NCI-H2171 treated with DMSO at 0.1 percent for 48 hours (cell line): ENCODE results near the gene MAP3K5.

Experiments used
- DNase-seq: peaks from one replicate; lab custom pipeline; 2025; lab: John Stamatoyannopoulos, UW

Gene MAP3K5

GRCh38 chr6:136683209-136683941 lies 108.9 kb downstream of the MAP3K5 start:
- no peak for DNase-seq

- DNase-seq = no peak
These were observed 110.0 kb downstream of the MAP3K5 start for GRCh38 chr6:136682292-136682691.

- DNase-seq = no peak
These were observed 114.5 kb downstream of the MAP3K5 start for GRCh38 chr6:136677822-136678221.

GRCh38 chr6:136677344-136677743 lies 114.9 kb downstream of the MAP3K5 start:
- DNase-seq = no peak

GRCh38 chr6:136676075-136676474 lies 116.2 kb downstream of the MAP3K5 start:
- DNase-seq = no peak

- DNase-seq = no peak
These were observed 118.7 kb downstream of the MAP3K5 start for GRCh38 chr6:136673571-136673970.

- no peak for DNase-seq
These were observed 120.1 kb downstream of the MAP3K5 start for GRCh38 chr6:136672144-136672543.

GRCh38 chr6:136669299-136669699 lies 123.0 kb downstream of the MAP3K5 start:
- no peak for DNase-seq

- DNase-seq = no peak
These were observed 123.7 kb downstream of the MAP3K5 start for GRCh38 chr6:136668571-136668970.

- no peak for DNase-seq
These were observed 126.2 kb downstream of the MAP3K5 start for GRCh38 chr6:136666041-136666440.

GRCh38 chr6:136662347-136663237 lies 129.7 kb downstream of the MAP3K5 start:
- no peak for DNase-seq

- no peak for DNase-seq
These were observed 131.6 kb downstream of the MAP3K5 start for GRCh38 chr6:136660727-136661126.

- no peak for DNase-seq
These were observed 132.2 kb downstream of the MAP3K5 start for GRCh38 chr6:136659991-136660499.

- no peak for DNase-seq
These were observed 133.6 kb downstream of the MAP3K5 start for GRCh38 chr6:136658711-136659110.

- no peak for DNase-seq
These were observed 134.6 kb downstream of the MAP3K5 start for GRCh38 chr6:136657666-136658065.

- DNase-seq = no peak
These were observed 136.2 kb downstream of the MAP3K5 start for GRCh38 chr6:136656121-136656520.

- DNase-seq = no peak
These were observed 136.8 kb downstream of the MAP3K5 start for GRCh38 chr6:136655239-136656014.

- DNase-seq = no peak
These were observed 138.2 kb downstream of the MAP3K5 start for GRCh38 chr6:136654086-136654485.

- no peak for DNase-seq
These were observed 139.6 kb downstream of the MAP3K5 start for GRCh38 chr6:136652656-136653055.

- DNase-seq = no peak
These were observed 140.3 kb downstream of the MAP3K5 start for GRCh38 chr6:136651982-136652381.

- no peak for DNase-seq
These were observed 144.9 kb downstream of the MAP3K5 start for GRCh38 chr6:136647363-136647852.

- no peak for DNase-seq
These were observed 145.9 kb downstream of the MAP3K5 start for GRCh38 chr6:136646377-136646776.
